ENCODE measurements around the gene KCNF1.

The KCNF1 gene

GRCh38 chr2:10921525-10921924, 9.8 kb downstream of the KCNF1 start:
- no peak for DNase-seq

- no peak for DNase-seq
These were observed 10.7 kb downstream of the KCNF1 start for GRCh38 chr2:10922307-10923007.

- no peak for DNase-seq
These were observed 11.3 kb downstream of the KCNF1 start for GRCh38 chr2:10923008-10923375.

GRCh38 chr2:10923965-10924364, 12.2 kb downstream of the KCNF1 start:
- no peak for DNase-seq

- no peak for DNase-seq
These were observed 12.7 kb downstream of the KCNF1 start for GRCh38 chr2:10924441-10924840.

- no peak for DNase-seq
These were observed 13.1 kb downstream of the KCNF1 start for GRCh38 chr2:10924859-10925258.

- no peak for DNase-seq
These were observed 14.6 kb downstream of the KCNF1 start for GRCh38 chr2:10926191-10926820.

- DNase-seq, result no peak
These were observed 19.2 kb downstream of the KCNF1 start for GRCh38 chr2:10930721-10931516.

- DNase-seq, result no peak
These were observed 20.0 kb downstream of the KCNF1 start for GRCh38 chr2:10931710-10932255.

- no peak for DNase-seq
These were observed 20.8 kb downstream of the KCNF1 start for GRCh38 chr2:10932345-10933151.

- DNase-seq, result no peak
These were observed 22.0 kb downstream of the KCNF1 start for GRCh38 chr2:10933700-10934225.

- DNase-seq, result no peak
These were observed 22.7 kb downstream of the KCNF1 start for GRCh38 chr2:10934308-10934978.

- no peak for DNase-seq
These were observed 23.2 kb downstream of the KCNF1 start for GRCh38 chr2:10934979-10935350.

- DNase-seq, result no peak
These were observed 23.7 kb downstream of the KCNF1 start for GRCh38 chr2:10935366-10935918.

- peak; percentile 96 for DNase-seq
These were observed 24.5 kb downstream of the KCNF1 start for GRCh38 chr2:10935953-10936942.

GRCh38 chr2:10939058-10939457, 27.3 kb downstream of the KCNF1 start:
- no peak for DNase-seq

- no peak for DNase-seq
These were observed 28.9 kb downstream of the KCNF1 start for GRCh38 chr2:10940596-10940995.

GRCh38 chr2:10941383-10941782, 29.6 kb downstream of the KCNF1 start:
- DNase-seq, result no peak

- DNase-seq, result no peak
These were observed 33.1 kb downstream of the KCNF1 start for GRCh38 chr2:10944799-10945198.

- no peak for DNase-seq
These were observed 34.7 kb downstream of the KCNF1 start for GRCh38 chr2:10946394-10946793.

Data from amniotic stem cell (primary cell).